GM23248 (cell line): ENCODE results near the gene CIAPIN1. TPM values are rescaled to one million over a fixed set of nuclear protein-coding genes. Genes with fewer than 3 reads are reported as not detected.
A peak's percentile ranks its signal among the peaks of the same experiment; 100 is the strongest.

Experiments used
- DNase-seq: peaks from one replicate; pipeline ENCODE4 v3.0.0-alpha.2; 2015
- H2AFZ ChIP-seq: fragments of 200-600 bp; sonication (generic); 2 replicates; pipeline ENCODE4 v1.6.1; 2016; ENCODE audit warnings: antibody characterized with exemption
- H3F3A ChIP-seq: fragments of 200-600 bp; sonication (generic); 2 replicates; pipeline ENCODE4 v1.6.1; 2016; ENCODE audit warnings: mild to moderate bottlenecking, antibody characterized with exemption, mixed run types; ENCODE audit not compliant: insufficient read depth
- H3K27ac ChIP-seq: fragments of 200-600 bp; sonication (generic); 2 replicates; pipeline ENCODE4 v1.5.1; 2016; ENCODE audit warnings: mild to moderate bottlenecking
- H3K27me3 ChIP-seq: fragments of 200-600 bp; sonication (generic); replicated peaks from 2 replicates; pipeline ENCODE4 v1.6.1; 2016; ENCODE audit warnings: mild to moderate bottlenecking; ENCODE audit not compliant: insufficient read depth
- H3K36me3 ChIP-seq: fragments of 200-600 bp; sonication (generic); 2 replicates; pipeline ENCODE4 v1.6.1; 2016; ENCODE audit warnings: low read depth, mild to moderate bottlenecking
- H3K4me1 ChIP-seq: fragments of 200-600 bp; sonication (generic); 2 replicates; pipeline ENCODE4 v1.6.1; 2016; ENCODE audit warnings: mild to moderate bottlenecking; ENCODE audit not compliant: insufficient read depth
- H3K4me2 ChIP-seq: fragments of 200-600 bp; sonication (generic); one replicate; pipeline ENCODE4 v1.6.1; 2016; ENCODE audit warnings: mild to moderate bottlenecking; ENCODE audit not compliant: unreplicated experiment
- H3K4me3 ChIP-seq: fragments of 200-600 bp; sonication (generic); 2 replicates; pipeline ENCODE4 v1.5.1; 2016; ENCODE audit warnings: mild to moderate bottlenecking
- H3K79me2 ChIP-seq: fragments of 200-600 bp; sonication (generic); 2 replicates; pipeline ENCODE4 v1.6.1; 2016; ENCODE audit warnings: mild to moderate bottlenecking; ENCODE audit not compliant: insufficient read depth
- H3K9ac ChIP-seq: fragments of 200-600 bp; sonication (generic); 2 replicates; pipeline ENCODE4 v1.6.1; 2016; ENCODE audit warnings: mild to moderate bottlenecking
- H3K9me2 ChIP-seq: fragments of 200-600 bp; sonication (generic); 2 replicates; pipeline ENCODE4 v1.6.1; 2016; ENCODE audit warnings: mixed run types, mild to moderate bottlenecking, moderate library complexity; ENCODE audit not compliant: insufficient read depth
- H3K9me3 ChIP-seq: fragments of 200-600 bp; sonication (generic); one replicate; pipeline ENCODE4 v1.6.1; 2017; ENCODE audit warnings: low read depth
- H4K20me1 ChIP-seq: fragments of 200-600 bp; sonication (generic); 2 replicates; pipeline ENCODE4 v1.6.0; 2016; ENCODE audit not compliant: insufficient read depth
- EZH2 ChIP-seq: fragments of 200-600 bp; sonication (generic); IDR thresholded peaks from 2 replicates; pipeline ENCODE4 v1.6.1; 2018; ENCODE audit warnings: antibody characterized with exemption, mild to moderate bottlenecking; ENCODE audit not compliant: insufficient read depth, poor library complexity, severe bottlenecking
- EZH2phosphoT487 ChIP-seq: fragments of 200-600 bp; sonication (generic); IDR thresholded peaks from 2 replicates; pipeline ENCODE4 v1.6.1; 2018; ENCODE audit warnings: antibody characterized with exemption, moderate library complexity, mild to moderate bottlenecking, low read depth; ENCODE audit not compliant: insufficient read depth
- WGBS, 2 experiments: methylation state at CpG; one replicate each; pipeline ENCODE4 v1.1.6; 2015 to 2017; ENCODE audit warnings: low lambda C conversion rate in 2 of 2, low coverage in 1 of 2; ENCODE audit errors: missing lambda C conversion rate in 2 of 2; 5-methylcytosine and 5-hydroxymethylcytosine counted together
- in situ Hi-C: fragments of 300-500 bp; cut with MboI; formaldehyde crosslinking; loops from 2 replicates; pipeline ENCODE4 v1.15.0; 2020
- polyA plus RNA-seq: library from polyadenylated mRNA; unstranded; fragments of >200 nt; fragmentation: Nextera tagmentation; extraction: Ambion mirVana; gene quantifications from 2 replicates; pipeline ENCODE4 v1.2.1, GENCODE V29; 2016
- total RNA-seq: library from RNA; depleted of rRNA; stranded (reverse); fragments of >200 nt; shearing (Covaris generic); gene quantifications from 2 replicates; pipeline ENCODE4 v1.2.3, GENCODE V29; 2014

Gene CIAPIN1
- total and polyA plus RNA-seq, 2 experiments from 2014 or later: 35.7 to 45.1 TPM

DNA sequence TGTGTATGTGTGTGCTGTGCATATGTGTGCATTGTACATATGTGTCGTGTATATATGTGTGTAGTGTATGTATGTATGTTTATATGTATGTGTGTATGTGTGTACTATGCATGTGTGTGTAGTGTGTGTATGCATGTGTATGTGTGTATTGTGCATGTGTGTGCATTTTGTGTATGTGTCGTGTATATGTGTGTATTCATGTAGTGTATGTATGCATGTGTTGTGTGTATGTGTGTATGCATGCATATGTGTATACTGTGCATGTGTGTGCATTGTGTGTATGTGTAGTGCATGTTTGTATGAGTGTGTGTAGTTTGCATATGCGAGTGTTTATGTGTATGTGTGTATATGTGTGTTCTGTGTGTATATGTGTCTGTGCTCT lies 58.1 kb downstream of the CIAPIN1 start:
- Histone ChIP-seq H3K9ac (no peak overlapping the region), H3K4me2 (no peak overlapping the region), H3K79me2 (no peaks in the 10 kb centered on the region), H3K4me3 (no peak overlapping the region), H3K9me3 (no peaks in the 10 kb centered on the region), H3K27ac (no peak overlapping the region), H3F3A (0 out of 2 replicates have a peak, but pooled peaks cover 4% of the 10 kb centered on the region), H3K27me3 (peaks cover 27% of the 10 kb centered on the region), H3K36me3 (no peaks in the 10 kb centered on the region), H4K20me1 (no peaks in the 10 kb centered on the region), H3K9me2 (no peaks in the 10 kb centered on the region), H2AFZ (no peak overlapping the region), H3K4me1 (no peaks in the 10 kb centered on the region)
- in situ Hi-C loops: no loop called here
- WGBS, 2 experiments: 70 to 76% methylated on average over 3 of the region's 3 CpGs
- no peak for TF ChIP-seq EZH2
- TF ChIP-seq EZH2phosphoT487: no peak
- no peak for DNase-seq

DNA sequence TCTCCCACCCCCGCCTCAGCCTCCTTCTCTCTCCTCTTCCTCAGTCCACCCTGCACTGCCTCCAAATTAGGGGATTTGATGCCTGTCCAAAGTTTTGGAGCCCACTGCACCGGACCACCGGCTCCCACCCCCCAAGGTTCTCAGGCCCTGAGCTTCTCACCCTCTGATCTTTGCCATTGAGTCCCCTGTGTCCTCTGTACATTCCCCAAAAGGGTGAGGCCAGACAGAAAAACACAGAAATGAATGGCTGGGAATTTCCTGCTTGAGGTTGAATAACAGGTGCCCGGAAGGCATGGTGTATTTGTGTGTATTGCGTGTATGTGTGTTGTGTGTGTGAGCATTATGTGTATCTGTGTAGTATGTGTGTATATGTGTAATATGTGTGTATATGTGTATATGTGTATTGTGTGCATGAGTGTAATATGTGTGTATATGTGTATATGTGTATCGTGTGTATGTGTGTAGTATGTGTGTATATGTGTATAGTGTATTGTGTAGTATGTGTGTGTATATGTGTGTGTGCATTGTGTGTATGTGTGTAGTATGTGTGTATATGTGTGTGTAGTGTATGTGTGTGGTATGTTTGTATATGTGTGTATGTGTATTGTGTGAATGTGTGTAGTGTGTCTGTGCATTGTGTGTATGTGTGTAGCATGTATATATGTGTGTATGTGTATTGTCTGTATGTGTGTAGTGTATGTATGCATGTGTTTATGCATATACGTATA lies 58.7 kb downstream of the CIAPIN1 start:
- WGBS, 2 experiments: 79 to 92% methylated on average over 7 of the region's 7 CpGs
- in situ Hi-C loops: no loop called here
- H3K9ac ChIP-seq: no peak overlapping the region

DNA sequence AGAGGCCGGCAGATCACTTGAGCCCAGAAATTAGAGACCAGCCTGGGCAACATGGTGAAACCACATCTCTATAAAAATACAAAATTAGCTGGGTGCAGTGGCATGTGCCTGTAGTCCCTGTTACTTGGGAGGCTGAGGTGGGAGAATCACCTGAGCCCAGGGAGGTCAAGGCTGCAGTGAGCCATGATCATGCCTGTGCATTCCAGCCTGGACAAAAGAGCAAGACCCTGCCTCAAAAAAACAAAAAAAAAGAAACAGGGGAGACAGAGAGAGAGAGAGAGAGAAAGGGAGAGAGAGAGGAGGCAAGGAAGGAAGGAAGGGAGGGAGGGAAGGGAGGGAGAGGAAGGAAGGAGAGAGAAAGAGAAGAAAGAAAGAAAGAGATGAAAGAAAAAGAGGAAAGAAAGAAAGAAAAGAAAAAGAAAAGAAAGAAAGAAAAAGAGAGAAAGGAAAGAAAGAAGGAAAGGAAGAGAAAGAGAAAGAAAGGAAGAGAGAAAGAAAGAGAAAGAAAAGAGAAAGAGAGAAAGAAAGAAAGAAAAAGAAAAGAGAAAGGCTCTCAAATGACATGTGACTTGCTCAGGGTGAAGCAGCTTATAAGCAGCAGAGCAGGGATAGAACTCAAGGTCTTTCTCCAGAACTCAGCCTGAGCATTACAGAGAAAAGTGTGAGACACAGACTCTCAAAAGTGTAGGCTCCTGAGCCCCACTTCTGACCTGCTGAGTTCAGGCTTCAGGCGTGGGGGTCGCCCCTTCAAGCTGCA lies 59.4 kb downstream of the CIAPIN1 start:
- Histone ChIP-seq H3K4me1 (no peaks in the 10 kb centered on the region), H4K20me1 (no peaks in the 10 kb centered on the region), H2AFZ (no peak overlapping the region), H3K79me2 (no peaks in the 10 kb centered on the region), H3K36me3 (no peaks in the 10 kb centered on the region), H3K9me3 (no peaks in the 10 kb centered on the region), H3K27ac (no peak overlapping the region), H3K4me2 (no peak overlapping the region), H3K27me3 (peaks cover 20% of the 10 kb centered on the region), H3F3A (0 out of 2 replicates have a peak, but pooled peaks cover 4% of the 10 kb centered on the region), H3K9me2 (no peaks in the 10 kb centered on the region), H3K4me3 (no peak overlapping the region), H3K9ac (no peak overlapping the region)
- TF ChIP-seq EZH2 (no peak), EZH2phosphoT487 (no peak)
- no peak for DNase-seq
- in situ Hi-C loops: no loop called here
- 79 to 91% methylated on average over 3 of the region's 3 CpGs for WGBS, 2 experiments

More for the DNA sequence above, 58.7 kb downstream of the CIAPIN1 start:
- H3K9me3 ChIP-seq: no peaks in the 10 kb centered on the region
- no peaks in the 10 kb centered on the region for H3K36me3 ChIP-seq
- H3K4me1 ChIP-seq: no peaks in the 10 kb centered on the region
- H3K27me3 ChIP-seq: peaks cover 23% of the 10 kb centered on the region
- no peaks in the 10 kb centered on the region for H3K79me2 ChIP-seq
- no peaks in the 10 kb centered on the region for H3K9me2 ChIP-seq
- no peak overlapping the region for H3K27ac ChIP-seq
- H2AFZ ChIP-seq: no peak overlapping the region
- H3K4me2 ChIP-seq: no peak overlapping the region
- no peak for DNase-seq
- 0 out of 2 replicates have a peak, but pooled peaks cover 4% of the 10 kb centered on the region for H3F3A ChIP-seq
- no peak for TF ChIP-seq EZH2phosphoT487
- TF ChIP-seq EZH2: no peak
- no peaks in the 10 kb centered on the region for H4K20me1 ChIP-seq
- H3K4me3 ChIP-seq: no peak overlapping the region

DNA sequence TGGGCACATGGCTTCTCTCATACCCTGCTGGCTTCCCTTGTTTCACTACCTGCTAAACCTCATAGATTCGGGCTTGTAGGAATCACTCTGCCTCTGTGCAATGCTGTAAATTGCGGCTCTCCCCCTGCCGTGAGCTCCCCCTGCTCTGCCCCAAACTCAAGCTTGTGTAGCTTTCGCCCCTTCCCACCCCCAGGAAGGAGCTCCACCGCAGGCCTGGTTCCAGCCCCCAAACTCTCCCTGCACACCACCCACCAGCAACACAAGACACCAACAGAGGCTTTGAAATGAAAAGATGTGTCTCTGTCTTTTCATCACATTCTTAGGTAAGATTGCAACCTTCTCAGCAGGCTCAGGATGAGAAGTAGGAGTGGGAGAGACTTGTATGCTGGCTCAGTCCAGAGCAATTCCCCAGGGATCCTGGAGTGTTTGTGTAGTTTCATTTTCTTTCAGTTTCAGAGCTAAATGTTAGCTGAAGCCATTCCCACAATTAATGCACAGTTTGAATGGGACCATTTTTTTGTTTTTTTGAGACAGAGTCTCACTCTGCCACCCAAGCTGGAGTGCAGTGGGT lies 60.7 kb downstream of the CIAPIN1 start:
- H3K79me2 ChIP-seq: no peaks in the 10 kb centered on the region
- no peak for TF ChIP-seq EZH2
- no peak for TF ChIP-seq EZH2phosphoT487
- peaks cover 20% of the 10 kb centered on the region for H3K27me3 ChIP-seq
- no peak overlapping the region for H3K9ac ChIP-seq
- in situ Hi-C loops: no loop called here
- H3K4me1 ChIP-seq: no peaks in the 10 kb centered on the region
- H2AFZ ChIP-seq: no peak overlapping the region
- no peaks in the 10 kb centered on the region for H3K9me2 ChIP-seq
- no peak overlapping the region for H3K4me2 ChIP-seq
- H3K27ac ChIP-seq: no peak overlapping the region
- 43 to 69% methylated on average over 2 to 5 of the region's 5 CpGs for WGBS, 2 experiments
- H3K36me3 ChIP-seq: no peaks in the 10 kb centered on the region
- DNase-seq: peak; percentile 65
- H3K4me3 ChIP-seq: no peak overlapping the region
- no peaks in the 10 kb centered on the region for H3K9me3 ChIP-seq
- H4K20me1 ChIP-seq: no peaks in the 10 kb centered on the region
- 0 out of 2 replicates have a peak, but pooled peaks cover 4% of the 10 kb centered on the region for H3F3A ChIP-seq
